ENCODE results near the gene AP1G2.

AP1G2 gene

GRCh38 chr14:23566778-23567185 lies 809 bp downstream of the AP1G2 start:
- H3K36me3 ChIP-seq (ENCODE audit: control insufficient read depth, insufficient read depth, low read length), result no peaks in the 10 kb centered on the region
- H3K27ac ChIP-seq, result peak overlapping the region; percentile 89
- H3K9me3 ChIP-seq (ENCODE audit: control insufficient read depth, low read length), result no peaks in the 10 kb centered on the region
- H3K27me3 ChIP-seq (ENCODE audit: control insufficient read depth, insufficient read depth, low read length), result no peaks in the 10 kb centered on the region
- peak overlapping the region; percentile 80 for H3K4me2 ChIP-seq (ENCODE audit: low read length)
- peak overlapping the region; percentile 79 for H3K4me3 ChIP-seq (ENCODE audit: low read depth, low read length)
- H3K4me1 ChIP-seq, result peaks cover 24% of the 10 kb centered on the region
- H3K79me2 ChIP-seq, result no peaks in the 10 kb centered on the region
- peak overlapping the region; percentile 74 for H3K9ac ChIP-seq
- peak overlapping the region; percentile 92 for H2AFZ ChIP-seq
- TF ChIP-seq CTCF (IDR thresholded peaks at IDR 0.05), result peak; percentile 23

GRCh38 chr14:23566112-23566777 lies 1.3 kb downstream of the AP1G2 start:
- no peaks in the 10 kb centered on the region for H3K79me2 ChIP-seq
- no peak for TF ChIP-seq CTCF (IDR thresholded peaks at IDR 0.05)
- H3K4me3 ChIP-seq (ENCODE audit: low read depth, low read length), result no peak overlapping the region
- no peaks in the 10 kb centered on the region for H3K36me3 ChIP-seq (ENCODE audit: control insufficient read depth, insufficient read depth, low read length)
- H3K27me3 ChIP-seq (ENCODE audit: control insufficient read depth, insufficient read depth, low read length), result no peaks in the 10 kb centered on the region
- H3K4me2 ChIP-seq (ENCODE audit: low read length), result peak overlapping the region; percentile 80
- H2AFZ ChIP-seq, result no peak overlapping the region
- peaks cover 24% of the 10 kb centered on the region for H3K4me1 ChIP-seq
- H3K27ac ChIP-seq, result peak overlapping the region; percentile 89
- H3K9me3 ChIP-seq (ENCODE audit: control insufficient read depth, low read length), result no peaks in the 10 kb centered on the region
- no peak overlapping the region for H3K9ac ChIP-seq

- Histone ChIP-seq H3K9me3 (ENCODE audit: control insufficient read depth, low read length) (no peaks in the 10 kb centered on the region), H3K9ac (no peak overlapping the region), H3K4me2 (ENCODE audit: low read length) (no peak overlapping the region), H3K36me3 (ENCODE audit: control insufficient read depth, insufficient read depth, low read length) (no peaks in the 10 kb centered on the region), H3K4me3 (ENCODE audit: low read depth, low read length) (no peak overlapping the region), H3K79me2 (no peaks in the 10 kb centered on the region), H3K27me3 (ENCODE audit: control insufficient read depth, insufficient read depth, low read length) (no peaks in the 10 kb centered on the region), H3K27ac (no peak overlapping the region), H3K4me1 (peaks cover 24% of the 10 kb centered on the region), H2AFZ (no peak overlapping the region)
- no peak for TF ChIP-seq CTCF (IDR thresholded peaks at IDR 0.05)
Measured at GRCh38 chr14:23565626-23566025, 2.0 kb downstream of the AP1G2 start.

- H3K79me2 ChIP-seq, result no peaks in the 10 kb centered on the region
Measured at GRCh38 chr14:23564876-23565275, 2.7 kb downstream of the AP1G2 start.

More at GRCh38 chr14:23564876-23565275, 2.7 kb downstream of the AP1G2 start:
- Histone ChIP-seq H3K9ac (no peak overlapping the region), H3K27me3 (ENCODE audit: control insufficient read depth, insufficient read depth, low read length) (no peaks in the 10 kb centered on the region), H2AFZ (no peak overlapping the region), H3K4me3 (ENCODE audit: low read depth, low read length) (no peak overlapping the region), H3K9me3 (ENCODE audit: control insufficient read depth, low read length) (no peaks in the 10 kb centered on the region), H3K27ac (no peak overlapping the region), H3K4me1 (peaks cover 24% of the 10 kb centered on the region), H3K4me2 (ENCODE audit: low read length) (no peak overlapping the region), H3K36me3 (ENCODE audit: control insufficient read depth, insufficient read depth, low read length) (no peaks in the 10 kb centered on the region)
- no peak for TF ChIP-seq CTCF (IDR thresholded peaks at IDR 0.05)
